ENCODE measurements around the gene SOCS1.

DNA sequence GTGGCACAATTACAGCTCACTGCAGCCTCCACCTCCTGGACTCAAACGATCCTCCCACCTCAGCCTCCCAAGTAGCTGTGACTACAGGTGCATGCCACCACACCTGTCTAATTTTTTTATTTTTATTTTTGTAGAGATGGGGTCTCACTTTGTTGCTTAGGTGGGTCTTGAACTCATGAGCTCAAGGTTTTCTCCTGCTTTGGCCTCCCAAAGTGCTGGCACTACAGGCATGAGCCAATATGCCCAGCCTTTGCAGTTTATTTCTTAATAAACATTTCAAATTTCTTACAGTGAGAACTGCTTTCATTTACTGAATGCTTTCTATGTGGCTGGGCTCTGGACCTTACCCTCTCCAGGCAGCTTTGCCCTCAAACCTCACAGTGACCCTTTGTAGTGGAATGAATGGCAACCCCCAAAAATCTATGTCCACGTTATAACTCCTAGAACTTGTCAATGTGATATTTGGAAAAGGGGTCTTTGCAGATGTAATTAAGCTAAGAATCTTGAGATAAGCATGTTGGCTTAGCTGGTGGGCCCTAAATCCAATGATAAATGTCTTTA, 14.7 kb upstream of the SOCS1 start:
- TF ChIP-seq, protein P1, sequence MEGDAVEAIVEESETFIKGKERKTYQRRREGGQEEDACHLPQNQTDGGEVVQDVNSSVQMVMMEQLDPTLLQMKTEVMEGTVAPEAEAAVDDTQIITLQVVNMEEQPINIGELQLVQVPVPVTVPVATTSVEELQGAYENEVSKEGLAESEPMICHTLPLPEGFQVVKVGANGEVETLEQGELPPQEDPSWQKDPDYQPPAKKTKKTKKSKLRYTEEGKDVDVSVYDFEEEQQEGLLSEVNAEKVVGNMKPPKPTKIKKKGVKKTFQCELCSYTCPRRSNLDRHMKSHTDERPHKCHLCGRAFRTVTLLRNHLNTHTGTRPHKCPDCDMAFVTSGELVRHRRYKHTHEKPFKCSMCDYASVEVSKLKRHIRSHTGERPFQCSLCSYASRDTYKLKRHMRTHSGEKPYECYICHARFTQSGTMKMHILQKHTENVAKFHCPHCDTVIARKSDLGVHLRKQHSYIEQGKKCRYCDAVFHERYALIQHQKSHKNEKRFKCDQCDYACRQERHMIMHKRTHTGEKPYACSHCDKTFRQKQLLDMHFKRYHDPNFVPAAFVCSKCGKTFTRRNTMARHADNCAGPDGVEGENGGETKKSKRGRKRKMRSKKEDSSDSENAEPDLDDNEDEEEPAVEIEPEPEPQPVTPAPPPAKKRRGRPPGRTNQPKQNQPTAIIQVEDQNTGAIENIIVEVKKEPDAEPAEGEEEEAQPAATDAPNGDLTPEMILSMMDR (conservative IDR thresholded peaks at IDR 0.05; ENCODE audit: low read length), result no peak
- TF ChIP-seq EZH2phosphoT487 (IDR thresholded peaks at IDR 0.05; ENCODE audit: borderline replicate concordance), result no peak

Data from Loucy (cell line).